Ammon's horn (tissue), 1 donor: ENCODE data around the gene SMIM9.
"Not testable (repeated sequence)": the region's sequence is repeated elsewhere in the genome, so short reads cannot be mapped to it uniquely, and the experiment has no call there.

Source experiments
- DNase-seq: peaks from one replicate; pipeline ENCODE4 v3.0.0-alpha.2; 2016; ENCODE audit warnings: low spot score

The SMIM9 gene

GRCh38 chrX:154834562-154834961, at the start of gene SMIM9:
Gene SMIM9, minus strand, starts transcription at chrX:154834662. Its CDS starts 3,806 bp downstream, at chrX:154830856.
- DNase-seq: no peak

- DNase-seq: not testable (repeated sequence)
Observed at GRCh38 chrX:154884069-154884468, 49.6 kb upstream of the SMIM9 start.

- DNase-seq: no peak
Observed at GRCh38 chrX:154873329-154873728, 38.9 kb upstream of the SMIM9 start.

- DNase-seq: not testable (repeated sequence)
Observed at GRCh38 chrX:154868522-154868921, 34.1 kb upstream of the SMIM9 start.

GRCh38 chrX:154855256-154855655, 20.8 kb upstream of the SMIM9 start:
- no peak for DNase-seq

GRCh38 chrX:154850957-154851611, 16.6 kb upstream of the SMIM9 start:
- no peak for DNase-seq

GRCh38 chrX:154840856-154841255, 6.4 kb upstream of the SMIM9 start:
- peak; percentile 13 for DNase-seq

GRCh38 chrX:154836163-154836562, 1.7 kb upstream of the SMIM9 start:
- no peak for DNase-seq

- DNase-seq: no peak
Observed at GRCh38 chrX:154833746-154834274, 652 bp downstream of the SMIM9 start.

- no peak for DNase-seq
Observed at GRCh38 chrX:154829926-154830442, 4.5 kb downstream of the SMIM9 start.

GRCh38 chrX:154829134-154829533, 5.3 kb downstream of the SMIM9 start:
- DNase-seq: no peak

GRCh38 chrX:154828016-154828408, 6.5 kb downstream of the SMIM9 start:
- DNase-seq: no peak

GRCh38 chrX:154827194-154828015, 7.1 kb downstream of the SMIM9 start:
- DNase-seq: no peak

GRCh38 chrX:154825586-154825985, 8.9 kb downstream of the SMIM9 start:
- not testable (repeated sequence) for DNase-seq

- no peak for DNase-seq
Observed at GRCh38 chrX:154824638-154825037, 9.8 kb downstream of the SMIM9 start.

GRCh38 chrX:154822029-154822428, 12.4 kb downstream of the SMIM9 start:
- no peak for DNase-seq

- no peak for DNase-seq
Observed at GRCh38 chrX:154821523-154821922, 12.9 kb downstream of the SMIM9 start.

GRCh38 chrX:154819771-154820341, 14.6 kb downstream of the SMIM9 start:
- no peak for DNase-seq

GRCh38 chrX:154818916-154819770, 15.3 kb downstream of the SMIM9 start:
- no peak for DNase-seq

- not testable (repeated sequence) for DNase-seq
Observed at GRCh38 chrX:154817048-154817618, 17.3 kb downstream of the SMIM9 start.

GRCh38 chrX:154816326-154816898, 18.1 kb downstream of the SMIM9 start:
- not testable (repeated sequence) for DNase-seq
